Measurements from ENCODE around the gene CCDC106. TPM values are rescaled to one million over a fixed set of nuclear protein-coding genes. Genes with fewer than 3 reads are reported as not detected.

The CCDC106 gene
- total and polyA plus RNA-seq, 8 donors = 9.7 to 16.8 (median 14.7) TPM

GRCh38 chr19:55624109-55625003 lies 23.7 kb upstream of the CCDC106 start, which contains the start of gene ZNF784:
ZNF784 (minus strand) TSS chr19:55624566; CDS start chr19:55624561, 5 bp downstream.
- Histone ChIP-seq H3K4me3 (peak within 1 kb of the TSS; percentile 30 to 45), H3K36me3 (peaks cover 0 to 9% of the 10 kb centered on the region in 2 donors), H3K27me3 (no peaks in the 10 kb centered on the region), H3K4me1 (peaks cover 8 to 45% of the 10 kb centered on the region in 2 donors), H3K9me3 (no peaks in the 10 kb centered on the region), H3K27ac (peak within 1 kb of the TSS; percentile 88 to 91)
- intact Hi-C loops (cut with DNase I) = no loop called here
- ATAC-seq (peak; percentile 96), DNase-seq (peak; percentile 92 to 97 (median 94))
- TF ChIP-seq CTCF (IDR thresholded peaks at IDR 0.05) = no peak

- peak overlapping the region in 1 of 2 donors; percentile 88 for H3K27ac ChIP-seq
- peaks cover 3 to 38% of the 10 kb centered on the region in 2 donors for H3K4me1 ChIP-seq
- peak in 1 of 4 donors; percentile 67 for DNase-seq
- peak overlapping the region; percentile 30 to 45 for H3K4me3 ChIP-seq
- peaks cover 0 to 9% of the 10 kb centered on the region in 2 donors for H3K36me3 ChIP-seq
- no peak for TF ChIP-seq CTCF (IDR thresholded peaks at IDR 0.05)
- no peaks in the 10 kb centered on the region for H3K9me3 ChIP-seq
- H3K27me3 ChIP-seq = no peaks in the 10 kb centered on the region
- intact Hi-C loops (cut with DNase I) = no loop called here
- no peak for ATAC-seq
Observed at GRCh38 chr19:55625004-55625326, 23.0 kb upstream of the CCDC106 start.

GRCh38 chr19:55626350-55626749 lies 21.7 kb upstream of the CCDC106 start:
- no peak for TF ChIP-seq CTCF (IDR thresholded peaks at IDR 0.05)
- no peaks in the 10 kb centered on the region for H3K27me3 ChIP-seq
- intact Hi-C loops (cut with DNase I) = no loop called here
- H3K4me1 ChIP-seq = peaks cover 3 to 25% of the 10 kb centered on the region in 2 donors
- no peak overlapping the region for H3K4me3 ChIP-seq
- DNase-seq (no peak), ATAC-seq (no peak)
- no peak overlapping the region for H3K27ac ChIP-seq
- H3K9me3 ChIP-seq = no peaks in the 10 kb centered on the region
- H3K36me3 ChIP-seq = peaks cover 0 to 9% of the 10 kb centered on the region in 2 donors

- H3K4me3 ChIP-seq = no peak overlapping the region
- TF ChIP-seq CTCF (IDR thresholded peaks at IDR 0.05) = peak; percentile 86 to 90
- H3K9me3 ChIP-seq = no peaks in the 10 kb centered on the region
- intact Hi-C loops (cut with DNase I) = no loop called here
- no peaks in the 10 kb centered on the region for H3K27me3 ChIP-seq
- no peaks in the 10 kb centered on the region for H3K36me3 ChIP-seq
- DNase-seq (peak in 3 of 4 donors; percentile 79 to 92 (median 80)), ATAC-seq (peak; percentile 88)
- H3K4me1 ChIP-seq = peaks cover 8 to 40% of the 10 kb centered on the region in 2 donors
- no peak overlapping the region for H3K27ac ChIP-seq
Observed at GRCh38 chr19:55632463-55632834, 15.6 kb upstream of the CCDC106 start.

GRCh38 chr19:55633861-55634260 lies 14.2 kb upstream of the CCDC106 start:
- Histone ChIP-seq H3K27ac (peak overlapping the region; percentile 84 to 95), H3K4me1 (peaks cover 8 to 47% of the 10 kb centered on the region in 2 donors), H3K9me3 (no peaks in the 10 kb centered on the region), H3K4me3 (peak overlapping the region in 1 of 2 donors; percentile 87), H3K27me3 (no peaks in the 10 kb centered on the region), H3K36me3 (no peaks in the 10 kb centered on the region)
- no peak for TF ChIP-seq CTCF (IDR thresholded peaks at IDR 0.05)
- DNase-seq (peak in 1 of 4 donors; percentile 41), ATAC-seq (no peak)
- intact Hi-C loops (cut with DNase I) = no loop called here

Data from left lung (tissue), 10 donors.